Upper lobe of left lung (tissue), 4 donors: ENCODE measurements around the gene IWS1.

Experiments
- CTCF ChIP-seq, 6 experiments: fragments of 450-650 bp in 4 of 6; fragments of 200-600 bp in 2 of 6; sonication (generic) in 2 of 6; IDR thresholded peaks; one replicate each; pipeline ENCODE4 v1.5.1; 2016 to 2019; ENCODE audit warnings: antibody characterized with exemption in 6 of 6
- POLR2A ChIP-seq, 4 donors: fragments of 450-650 bp; IDR thresholded peaks; one replicate each; pipeline ENCODE4 v1.5.1; 2016 to 2017; ENCODE audit warnings: antibody characterized with exemption in 4 of 4, mild to moderate bottlenecking in 2 of 4

GRCh38 chr2:127535918-127536317 lies 9.6 kb upstream of the IWS1 start:
- TF ChIP-seq CTCF (IDR thresholded peaks at IDR 0.05): no peak
- no peak for TF ChIP-seq POLR2A (IDR thresholded peaks at IDR 0.05)
